ENCODE measurements around the gene MPO.

Gene MPO, protein sequence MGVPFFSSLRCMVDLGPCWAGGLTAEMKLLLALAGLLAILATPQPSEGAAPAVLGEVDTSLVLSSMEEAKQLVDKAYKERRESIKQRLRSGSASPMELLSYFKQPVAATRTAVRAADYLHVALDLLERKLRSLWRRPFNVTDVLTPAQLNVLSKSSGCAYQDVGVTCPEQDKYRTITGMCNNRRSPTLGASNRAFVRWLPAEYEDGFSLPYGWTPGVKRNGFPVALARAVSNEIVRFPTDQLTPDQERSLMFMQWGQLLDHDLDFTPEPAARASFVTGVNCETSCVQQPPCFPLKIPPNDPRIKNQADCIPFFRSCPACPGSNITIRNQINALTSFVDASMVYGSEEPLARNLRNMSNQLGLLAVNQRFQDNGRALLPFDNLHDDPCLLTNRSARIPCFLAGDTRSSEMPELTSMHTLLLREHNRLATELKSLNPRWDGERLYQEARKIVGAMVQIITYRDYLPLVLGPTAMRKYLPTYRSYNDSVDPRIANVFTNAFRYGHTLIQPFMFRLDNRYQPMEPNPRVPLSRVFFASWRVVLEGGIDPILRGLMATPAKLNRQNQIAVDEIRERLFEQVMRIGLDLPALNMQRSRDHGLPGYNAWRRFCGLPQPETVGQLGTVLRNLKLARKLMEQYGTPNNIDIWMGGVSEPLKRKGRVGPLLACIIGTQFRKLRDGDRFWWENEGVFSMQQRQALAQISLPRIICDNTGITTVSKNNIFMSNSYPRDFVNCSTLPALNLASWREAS

DNA sequence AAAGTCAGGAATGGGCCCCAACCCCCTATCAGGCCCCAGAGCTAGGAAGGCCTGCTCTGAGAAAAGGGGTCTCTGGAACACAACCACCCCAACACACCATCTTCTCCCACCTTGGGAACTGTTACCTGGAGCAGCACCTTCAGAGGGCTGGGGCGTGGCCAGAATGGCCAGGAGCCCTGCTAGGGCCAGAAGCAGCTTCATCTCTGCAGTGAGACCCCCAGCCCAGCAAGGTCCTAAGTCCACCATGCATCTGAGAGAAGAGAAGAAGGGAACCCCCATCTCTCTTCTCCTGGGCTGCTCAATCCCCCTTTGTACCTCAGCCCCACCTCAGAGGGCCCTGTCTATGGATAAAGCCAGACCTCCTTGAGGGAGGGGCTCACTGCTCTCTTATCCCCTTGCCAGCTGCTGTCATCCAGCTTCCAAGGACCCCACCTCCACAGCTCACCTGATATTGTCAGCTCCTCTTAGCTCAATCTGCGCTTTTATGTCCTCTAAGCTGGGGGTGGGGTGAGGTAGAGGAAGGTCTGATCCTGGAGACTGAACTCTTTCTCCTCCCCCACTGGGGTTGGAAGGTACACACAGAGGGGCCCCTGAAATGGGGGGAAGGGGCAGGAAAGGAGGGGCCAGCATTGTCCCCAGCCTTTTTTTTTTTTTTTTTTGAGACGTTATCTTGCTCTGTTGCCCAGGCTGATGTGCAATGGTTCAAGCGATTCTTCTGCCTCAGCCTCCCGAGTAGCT is at the start of gene MPO:
Gene MPO (minus strand): TSS at position 456 of the 738 bp plus-strand sequence. CDS start 177 bp downstream, at position 279.
- H3K4me3 Mint-ChIP-seq: no peak within 1 kb of the TSS
- DNase-seq: no peak
- peaks cover 59% of the 10 kb centered on the region for H3K27me3 Mint-ChIP-seq
- ATAC-seq: no peak
- H3K4me1 Mint-ChIP-seq: peaks cover 17% of the 10 kb centered on the region
- no peaks in the 10 kb centered on the region for H3K9me3 Mint-ChIP-seq
- H3K27ac Mint-ChIP-seq: peak within 1 kb of the TSS in 1 of 2 donors; percentile 84

DNA sequence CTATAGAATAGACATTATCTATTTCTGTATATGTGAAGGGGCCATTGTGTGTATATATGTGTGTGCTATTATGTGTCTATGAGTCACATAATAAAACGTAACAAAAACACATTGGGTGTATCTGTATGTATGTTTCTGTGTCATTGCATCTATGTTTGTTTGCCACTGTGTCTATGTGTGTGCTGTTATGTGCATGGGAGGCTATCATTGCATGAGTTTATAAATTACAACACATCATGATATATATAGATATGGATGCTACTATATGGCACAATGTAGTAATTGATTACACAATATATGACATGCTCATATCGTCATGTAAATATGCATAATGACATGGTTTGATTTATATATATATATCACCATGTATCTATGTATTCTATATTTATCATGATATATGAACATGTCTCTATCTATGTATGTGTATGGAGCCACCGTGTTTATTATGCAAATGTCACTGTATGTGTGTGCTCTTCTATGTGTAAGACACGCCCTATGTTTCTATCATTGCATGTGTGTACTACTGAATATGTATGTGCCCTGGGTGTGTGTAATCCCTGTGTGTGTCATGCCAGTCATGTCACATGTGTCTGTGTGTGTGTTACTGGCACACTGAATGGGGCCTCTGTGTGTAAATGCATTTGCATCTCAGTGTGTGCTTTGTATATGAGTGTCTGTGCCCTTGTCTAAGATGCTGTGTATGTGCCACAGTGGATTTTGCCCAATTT is 49.2 kb upstream of the MPO start:
- H3K9me3 Mint-ChIP-seq: no peaks in the 10 kb centered on the region
- DNase-seq (peak; percentile 77 to 85), ATAC-seq (peak; percentile 29)
- H3K4me1 Mint-ChIP-seq: peaks cover 66% of the 10 kb centered on the region
- peak overlapping the region; percentile 99 to 100 for H3K27ac Mint-ChIP-seq
- peak overlapping the region; percentile 77 to 99 for H3K4me3 Mint-ChIP-seq
- no peaks in the 10 kb centered on the region for H3K27me3 Mint-ChIP-seq

DNA sequence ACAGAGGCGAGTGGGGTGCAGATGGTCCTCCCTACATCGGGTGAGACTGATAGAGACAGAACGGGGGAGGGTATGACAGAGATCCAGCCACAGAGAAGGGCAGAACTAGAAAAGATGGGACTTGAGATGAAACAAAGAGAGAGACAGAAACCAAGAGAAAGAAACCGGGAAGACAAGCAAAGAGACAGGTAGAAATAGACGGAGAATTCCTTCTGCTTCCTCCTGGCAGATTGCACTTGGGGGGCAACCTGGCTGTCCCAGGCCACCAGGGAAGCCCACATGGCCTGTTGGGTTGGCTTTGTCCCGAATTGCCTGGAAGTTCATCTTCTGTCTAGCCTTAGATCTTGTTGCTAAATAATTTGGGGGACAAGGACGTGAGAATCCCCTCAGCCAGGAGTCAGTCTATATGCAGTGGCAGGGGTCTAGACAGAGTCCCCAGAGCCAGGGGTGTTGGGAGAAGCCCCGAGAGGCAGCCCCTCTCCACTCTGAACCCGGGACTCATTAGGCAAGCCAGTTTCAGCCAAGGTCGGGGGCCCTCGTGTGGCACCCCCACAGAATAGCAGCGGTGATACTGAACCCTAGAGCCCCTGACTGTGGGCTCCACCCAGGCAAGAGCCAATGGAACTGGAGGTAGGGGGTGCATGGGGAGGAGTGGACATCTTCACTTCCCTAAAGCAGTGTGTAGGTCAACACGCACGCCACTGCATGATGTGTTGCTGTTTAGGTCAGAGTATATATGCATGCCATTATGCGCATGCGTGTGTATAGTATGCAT is 48.5 kb upstream of the MPO start:
- ATAC-seq (peak; percentile 50), DNase-seq (peak; percentile 89 to 95)
- peak overlapping the region; percentile 77 to 80 for H3K4me3 Mint-ChIP-seq
- no peaks in the 10 kb centered on the region for H3K27me3 Mint-ChIP-seq
- peak overlapping the region; percentile 92 for H3K27ac Mint-ChIP-seq
- H3K4me1 Mint-ChIP-seq: peaks cover 67% of the 10 kb centered on the region
- H3K9me3 Mint-ChIP-seq: no peaks in the 10 kb centered on the region

DNA sequence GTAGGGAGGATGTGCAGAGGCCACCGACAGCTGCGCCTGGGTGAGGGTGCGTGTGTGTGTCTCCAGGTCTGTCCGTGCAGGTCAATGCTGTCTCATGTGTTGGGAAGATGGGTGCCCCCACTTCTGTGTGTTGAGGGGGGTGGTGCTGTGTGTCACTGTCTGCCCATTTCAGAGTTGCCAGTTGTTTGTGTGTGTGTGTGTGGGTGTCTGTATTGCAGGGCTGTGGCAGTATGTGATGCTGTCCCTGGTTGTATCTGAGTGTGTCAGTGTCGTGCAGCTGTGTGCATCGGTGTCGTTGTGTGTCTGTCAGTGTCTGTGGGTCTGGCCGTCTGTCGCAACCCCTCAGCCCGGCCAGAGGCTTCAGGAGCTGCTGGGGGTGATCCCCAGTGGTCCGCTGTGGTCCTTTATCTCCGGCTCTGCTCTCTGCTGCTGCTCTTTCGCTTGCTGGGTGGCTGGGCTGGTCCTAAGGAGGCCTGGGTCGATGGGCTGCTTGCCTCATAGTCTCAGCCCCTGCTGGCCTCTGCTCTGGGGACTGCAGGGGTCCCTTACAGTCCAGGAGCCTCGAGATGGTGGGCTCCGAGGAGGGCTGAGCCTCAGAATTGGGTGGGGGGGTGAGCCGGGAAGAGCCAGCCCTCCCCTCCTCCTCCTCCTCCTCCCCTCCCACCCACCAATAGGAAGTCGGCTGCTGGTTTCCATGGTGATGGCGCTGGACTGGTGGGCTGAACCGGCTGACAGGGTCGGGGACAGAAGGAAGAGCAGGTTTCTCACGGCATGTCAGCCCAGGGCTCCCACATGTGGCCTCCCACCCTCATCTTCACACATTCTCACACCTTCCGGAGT is 47.7 kb upstream of the MPO start, which contains the start of gene TSPOAP1:
Gene TSPOAP1 (minus strand): TSS at position 601 of the 840 bp plus-strand sequence. CDS start 875 bp downstream, outside the sequence.
- DNase-seq: peak; percentile 80 to 92
- H3K4me3 Mint-ChIP-seq: peak within 1 kb of the TSS; percentile 77 to 80
- peak within 1 kb of the TSS; percentile 92 for H3K27ac Mint-ChIP-seq
- H3K4me1 Mint-ChIP-seq: peaks cover 75% of the 10 kb centered on the region
- H3K9me3 Mint-ChIP-seq: no peaks in the 10 kb centered on the region
- H3K27me3 Mint-ChIP-seq: no peaks in the 10 kb centered on the region
- peak; percentile 11 for ATAC-seq

DNA sequence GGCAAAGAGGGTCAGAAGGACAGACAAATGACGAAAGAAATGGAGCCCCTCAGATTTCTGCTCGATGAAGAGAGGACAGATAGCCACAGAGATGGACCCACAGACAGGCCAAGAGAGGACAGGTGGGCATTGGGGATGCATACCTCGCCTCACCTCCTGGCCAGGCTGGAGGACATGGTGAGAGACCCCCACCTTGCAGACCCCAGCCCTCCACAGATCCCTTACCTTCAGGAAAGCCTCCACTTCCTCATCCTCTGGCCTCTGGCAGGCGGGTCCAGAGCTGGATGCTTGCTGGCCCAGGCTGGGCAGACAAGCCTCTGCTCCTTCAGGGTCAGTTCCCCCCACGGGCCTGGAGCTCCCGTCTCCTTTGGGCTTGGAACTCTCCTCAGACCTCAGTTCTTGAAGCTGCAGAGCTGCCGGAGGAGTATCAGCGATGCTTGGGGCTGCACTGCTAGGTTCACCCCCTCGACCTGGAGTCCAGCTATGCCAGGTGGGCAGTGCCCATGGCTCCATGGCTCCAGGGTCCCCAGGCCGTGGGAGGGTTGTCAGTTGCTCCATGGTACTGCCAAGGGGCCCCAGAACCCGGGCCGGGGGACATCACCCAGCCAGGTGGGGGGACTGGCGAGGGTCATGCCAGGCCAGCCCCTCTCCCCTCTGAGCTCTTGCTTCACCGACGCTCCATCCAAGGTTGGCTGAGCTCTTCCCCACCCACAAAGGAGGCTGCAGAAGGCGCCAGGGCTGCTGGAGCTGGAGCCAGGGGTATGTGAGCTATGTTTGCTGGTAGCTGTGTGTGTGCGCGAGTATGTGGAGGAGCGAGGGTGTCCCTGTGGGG is 46.8 kb upstream of the MPO start:
- H3K4me1 Mint-ChIP-seq: peaks cover 83% of the 10 kb centered on the region
- H3K4me3 Mint-ChIP-seq: peak overlapping the region; percentile 77 to 80
- H3K27me3 Mint-ChIP-seq: no peaks in the 10 kb centered on the region
- H3K9me3 Mint-ChIP-seq: no peaks in the 10 kb centered on the region
- no peak for ATAC-seq
- H3K27ac Mint-ChIP-seq: peak overlapping the region; percentile 92
- peak in 1 of 2 donors; percentile 84 for DNase-seq

DNA sequence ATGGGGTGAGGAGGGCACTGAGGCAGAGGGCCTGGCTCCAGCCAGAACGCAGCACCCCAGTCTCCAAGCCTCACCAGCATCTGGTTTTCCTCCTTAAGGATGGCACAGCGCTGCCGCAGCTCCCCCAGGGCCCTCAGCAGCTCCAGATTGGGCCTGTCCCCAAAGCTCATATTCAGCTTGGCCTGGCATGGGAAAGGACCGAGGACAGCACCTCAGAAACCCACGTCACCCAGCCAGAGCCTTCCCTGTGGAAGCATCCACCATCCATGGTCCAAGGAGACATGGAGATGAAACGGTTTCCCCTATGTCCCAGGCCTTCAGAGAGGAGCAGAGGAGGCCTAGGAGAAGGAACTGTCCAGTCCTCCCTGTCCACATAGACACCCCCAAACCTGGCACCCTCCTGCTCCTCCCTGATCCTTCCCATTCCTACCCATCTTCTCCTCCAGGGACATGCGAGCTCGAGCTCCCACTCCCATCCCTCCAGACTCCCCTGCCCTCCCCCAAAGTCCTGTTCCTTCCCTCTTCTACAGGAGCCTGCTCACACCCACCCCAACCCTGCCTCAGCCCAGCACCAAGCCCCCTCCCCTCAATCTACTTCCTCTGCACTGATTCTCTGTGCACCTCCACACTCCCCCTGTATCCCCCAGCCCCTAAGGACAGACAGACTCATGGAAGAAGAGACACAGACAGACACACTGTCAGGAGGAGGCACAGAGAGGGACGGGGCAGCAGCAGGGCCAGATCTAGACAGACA is 46.1 kb upstream of the MPO start:
- Mint-ChIP-seq H3K27ac (peak overlapping the region; percentile 91 to 92), H3K27me3 (no peaks in the 10 kb centered on the region), H3K9me3 (no peaks in the 10 kb centered on the region), H3K4me1 (peaks cover 84% of the 10 kb centered on the region), H3K4me3 (peak overlapping the region; percentile 66 to 80)
- ATAC-seq: no peak
- peak; percentile 30 to 67 for DNase-seq

DNA sequence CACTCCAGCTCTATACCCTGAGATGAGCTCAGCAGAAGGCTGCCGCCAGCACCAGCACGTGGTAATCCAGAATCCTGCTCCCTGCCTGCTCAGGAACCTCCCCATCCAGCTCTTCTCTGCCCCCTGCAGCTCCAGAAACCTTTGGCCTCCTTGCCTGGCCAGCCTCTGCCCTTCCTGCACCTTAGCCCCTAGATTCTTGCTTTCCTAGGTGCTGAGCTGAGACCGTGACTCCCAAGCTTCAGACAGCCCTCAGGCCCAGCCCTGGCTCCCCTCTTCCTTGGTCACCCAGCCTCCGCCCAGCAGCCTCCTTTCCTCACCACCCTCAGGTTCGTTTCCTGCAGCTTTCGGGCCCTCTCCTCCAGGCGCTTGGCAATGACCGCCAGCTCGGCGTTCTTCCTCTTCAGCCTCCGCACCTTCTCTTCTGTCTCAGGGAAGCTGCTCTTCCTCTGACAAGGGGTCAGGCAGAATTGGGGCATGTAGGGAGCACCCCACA is 45.3 kb upstream of the MPO start:
- Mint-ChIP-seq H3K27ac (peak overlapping the region; percentile 55 to 98), H3K27me3 (no peaks in the 10 kb centered on the region), H3K4me1 (peaks cover 77% of the 10 kb centered on the region), H3K4me3 (peak overlapping the region; percentile 46 to 80), H3K9me3 (no peaks in the 10 kb centered on the region)
- DNase-seq (peak; percentile 47 to 68), ATAC-seq (no peak)

DNA sequence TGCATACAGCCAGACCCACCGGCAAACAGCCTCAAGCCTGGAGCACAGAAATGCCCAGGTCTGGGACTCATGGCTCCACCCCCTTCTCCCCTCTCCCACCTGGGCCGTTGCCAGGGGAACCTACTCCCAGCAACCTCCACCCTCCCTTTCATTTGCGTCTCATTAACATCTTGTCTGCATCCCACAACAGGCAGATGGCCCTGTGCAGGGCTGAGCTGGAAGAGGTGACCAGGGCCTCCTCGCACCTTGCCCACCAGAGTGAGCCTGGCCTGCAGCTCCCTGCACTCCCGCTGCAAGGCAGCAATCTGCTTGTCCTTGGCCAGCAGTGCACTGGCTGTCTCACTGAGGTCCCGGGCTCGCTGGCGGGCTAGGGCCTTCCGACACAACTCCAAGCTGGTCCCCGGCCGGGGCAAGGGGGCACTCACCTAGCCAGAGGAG is 44.6 kb upstream of the MPO start:
- Mint-ChIP-seq H3K27ac (peak overlapping the region; percentile 29 to 98), H3K4me1 (peaks cover 73% of the 10 kb centered on the region), H3K4me3 (peak overlapping the region; percentile 49 to 80), H3K9me3 (no peaks in the 10 kb centered on the region), H3K27me3 (no peaks in the 10 kb centered on the region)
- DNase-seq: peak; percentile 57
- no peak for ATAC-seq

DNA sequence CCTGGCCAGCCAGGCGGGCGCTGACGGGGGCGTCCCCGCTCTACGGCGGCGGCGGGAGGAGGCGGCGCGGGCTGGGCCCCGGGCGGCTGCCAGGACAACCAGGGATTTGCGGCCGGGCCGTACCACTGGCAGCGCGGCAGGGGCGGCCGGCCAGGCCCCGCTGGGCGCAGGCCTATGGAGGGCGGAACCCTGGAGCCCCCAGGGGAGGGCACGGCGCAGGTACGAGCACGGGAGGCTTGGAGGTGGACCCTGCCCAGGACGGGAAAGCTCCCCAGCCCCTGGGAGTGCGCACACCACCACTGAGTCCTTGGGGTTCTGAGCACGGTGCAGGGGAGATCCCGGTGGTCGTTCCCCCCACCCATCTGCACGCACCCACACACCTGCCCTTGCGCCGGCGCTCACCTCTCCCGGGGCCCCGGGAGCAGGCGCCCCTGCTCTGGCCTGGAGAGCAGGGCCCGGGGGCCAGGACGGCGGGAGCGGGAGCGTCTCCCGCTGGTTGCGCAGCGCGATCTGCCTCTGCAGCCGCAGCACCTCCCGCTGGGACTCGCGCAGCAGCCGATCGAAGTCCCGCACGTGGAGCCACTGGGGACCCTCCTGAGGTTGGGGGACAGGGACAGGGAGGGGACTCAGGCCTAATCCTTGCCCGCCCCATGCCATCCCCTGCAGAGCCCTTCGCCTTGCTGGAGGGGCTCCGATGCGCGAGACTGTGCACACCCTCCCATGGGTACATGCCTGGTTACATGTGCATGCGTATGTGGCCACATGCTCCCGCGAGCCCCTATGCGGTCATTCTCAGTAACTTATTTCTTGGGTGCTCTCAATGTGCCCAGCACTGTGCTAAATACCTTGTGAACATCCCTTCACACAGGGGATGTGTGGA is 43.9 kb upstream of the MPO start:
- Mint-ChIP-seq H3K4me1 (peaks cover 71% of the 10 kb centered on the region), H3K27me3 (no peaks in the 10 kb centered on the region), H3K9me3 (no peaks in the 10 kb centered on the region), H3K27ac (peak overlapping the region; percentile 29 to 98), H3K4me3 (peak overlapping the region; percentile 49 to 80)
- DNase-seq: peak; percentile 48 to 56
- no peak for ATAC-seq

DNA sequence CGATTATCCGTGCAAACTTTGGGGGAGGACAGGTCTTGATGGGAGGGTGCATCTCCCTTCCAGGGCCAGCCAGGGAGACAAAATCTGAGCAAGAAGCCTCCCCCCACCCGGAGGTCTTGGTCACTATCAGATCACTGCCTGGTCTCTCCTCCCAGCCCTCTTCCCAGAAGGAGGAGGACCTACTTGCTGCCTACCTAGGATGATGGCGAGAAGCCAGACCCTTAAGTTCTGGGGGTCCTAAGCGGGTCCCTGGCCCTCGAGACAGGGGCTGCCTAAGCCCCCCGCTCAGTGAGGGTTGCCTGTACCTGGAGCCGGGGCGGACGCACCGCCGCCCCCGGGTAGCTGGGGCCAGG is 43.3 kb upstream of the MPO start:
- H3K9me3 Mint-ChIP-seq: no peaks in the 10 kb centered on the region
- ATAC-seq (no peak), DNase-seq (peak in 1 of 2 donors; percentile 55)
- H3K4me3 Mint-ChIP-seq: peak overlapping the region in 1 of 2 donors; percentile 24
- no peaks in the 10 kb centered on the region for H3K27me3 Mint-ChIP-seq
- peak overlapping the region in 1 of 2 donors; percentile 97 for H3K27ac Mint-ChIP-seq
- peaks cover 65% of the 10 kb centered on the region for H3K4me1 Mint-ChIP-seq

DNA sequence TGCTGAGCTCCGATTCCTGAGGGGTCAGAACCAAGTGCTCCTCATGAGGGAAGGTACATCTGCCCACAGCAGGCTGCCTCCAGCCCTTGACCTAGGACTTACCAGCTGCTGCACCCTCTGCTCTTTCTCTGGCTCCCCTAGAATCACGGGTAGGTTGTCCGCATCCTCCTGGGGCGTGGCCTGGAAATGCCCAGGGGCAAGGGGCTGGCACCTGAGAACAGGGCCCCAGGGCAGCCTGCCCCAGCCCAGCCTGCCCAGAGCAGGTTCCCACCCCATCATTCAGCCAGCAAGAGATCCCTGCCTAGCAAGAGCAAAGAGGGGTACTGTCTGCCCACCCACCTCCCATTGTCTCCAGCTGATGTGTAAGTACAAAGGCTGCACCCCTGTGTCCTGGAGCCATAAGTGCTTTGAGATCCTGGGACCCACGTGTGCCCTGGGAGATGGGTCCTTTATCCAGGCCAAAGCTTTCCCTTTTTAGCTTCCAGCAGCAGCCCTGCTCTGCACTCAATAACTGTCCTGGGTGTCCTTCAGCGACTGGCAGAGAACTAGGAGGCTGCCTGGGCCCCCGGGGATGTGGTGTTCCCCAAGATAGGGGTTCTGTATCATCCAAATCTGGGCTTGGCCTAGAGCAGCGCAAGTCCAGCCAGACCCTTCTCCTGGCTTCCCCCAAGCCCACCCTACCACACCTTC is 42.8 kb upstream of the MPO start:
- DNase-seq (peak in 1 of 2 donors; percentile 41), ATAC-seq (no peak)
- H3K9me3 Mint-ChIP-seq: no peaks in the 10 kb centered on the region
- H3K27me3 Mint-ChIP-seq: no peaks in the 10 kb centered on the region
- H3K27ac Mint-ChIP-seq: peak overlapping the region; percentile 59 to 97
- peaks cover 60% of the 10 kb centered on the region for H3K4me1 Mint-ChIP-seq
- peak overlapping the region in 1 of 2 donors; percentile 24 for H3K4me3 Mint-ChIP-seq
